ENCODE measurements around the gene ADAMTS7.
"Not testable (repeated sequence)": the region's sequence is repeated elsewhere in the genome, so short reads cannot be mapped to it uniquely, and the experiment has no call there.

The ADAMTS7 gene, protein sequence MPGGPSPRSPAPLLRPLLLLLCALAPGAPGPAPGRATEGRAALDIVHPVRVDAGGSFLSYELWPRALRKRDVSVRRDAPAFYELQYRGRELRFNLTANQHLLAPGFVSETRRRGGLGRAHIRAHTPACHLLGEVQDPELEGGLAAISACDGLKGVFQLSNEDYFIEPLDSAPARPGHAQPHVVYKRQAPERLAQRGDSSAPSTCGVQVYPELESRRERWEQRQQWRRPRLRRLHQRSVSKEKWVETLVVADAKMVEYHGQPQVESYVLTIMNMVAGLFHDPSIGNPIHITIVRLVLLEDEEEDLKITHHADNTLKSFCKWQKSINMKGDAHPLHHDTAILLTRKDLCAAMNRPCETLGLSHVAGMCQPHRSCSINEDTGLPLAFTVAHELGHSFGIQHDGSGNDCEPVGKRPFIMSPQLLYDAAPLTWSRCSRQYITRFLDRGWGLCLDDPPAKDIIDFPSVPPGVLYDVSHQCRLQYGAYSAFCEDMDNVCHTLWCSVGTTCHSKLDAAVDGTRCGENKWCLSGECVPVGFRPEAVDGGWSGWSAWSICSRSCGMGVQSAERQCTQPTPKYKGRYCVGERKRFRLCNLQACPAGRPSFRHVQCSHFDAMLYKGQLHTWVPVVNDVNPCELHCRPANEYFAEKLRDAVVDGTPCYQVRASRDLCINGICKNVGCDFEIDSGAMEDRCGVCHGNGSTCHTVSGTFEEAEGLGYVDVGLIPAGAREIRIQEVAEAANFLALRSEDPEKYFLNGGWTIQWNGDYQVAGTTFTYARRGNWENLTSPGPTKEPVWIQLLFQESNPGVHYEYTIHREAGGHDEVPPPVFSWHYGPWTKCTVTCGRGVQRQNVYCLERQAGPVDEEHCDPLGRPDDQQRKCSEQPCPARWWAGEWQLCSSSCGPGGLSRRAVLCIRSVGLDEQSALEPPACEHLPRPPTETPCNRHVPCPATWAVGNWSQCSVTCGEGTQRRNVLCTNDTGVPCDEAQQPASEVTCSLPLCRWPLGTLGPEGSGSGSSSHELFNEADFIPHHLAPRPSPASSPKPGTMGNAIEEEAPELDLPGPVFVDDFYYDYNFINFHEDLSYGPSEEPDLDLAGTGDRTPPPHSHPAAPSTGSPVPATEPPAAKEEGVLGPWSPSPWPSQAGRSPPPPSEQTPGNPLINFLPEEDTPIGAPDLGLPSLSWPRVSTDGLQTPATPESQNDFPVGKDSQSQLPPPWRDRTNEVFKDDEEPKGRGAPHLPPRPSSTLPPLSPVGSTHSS (N-terminal part only)

DNA sequence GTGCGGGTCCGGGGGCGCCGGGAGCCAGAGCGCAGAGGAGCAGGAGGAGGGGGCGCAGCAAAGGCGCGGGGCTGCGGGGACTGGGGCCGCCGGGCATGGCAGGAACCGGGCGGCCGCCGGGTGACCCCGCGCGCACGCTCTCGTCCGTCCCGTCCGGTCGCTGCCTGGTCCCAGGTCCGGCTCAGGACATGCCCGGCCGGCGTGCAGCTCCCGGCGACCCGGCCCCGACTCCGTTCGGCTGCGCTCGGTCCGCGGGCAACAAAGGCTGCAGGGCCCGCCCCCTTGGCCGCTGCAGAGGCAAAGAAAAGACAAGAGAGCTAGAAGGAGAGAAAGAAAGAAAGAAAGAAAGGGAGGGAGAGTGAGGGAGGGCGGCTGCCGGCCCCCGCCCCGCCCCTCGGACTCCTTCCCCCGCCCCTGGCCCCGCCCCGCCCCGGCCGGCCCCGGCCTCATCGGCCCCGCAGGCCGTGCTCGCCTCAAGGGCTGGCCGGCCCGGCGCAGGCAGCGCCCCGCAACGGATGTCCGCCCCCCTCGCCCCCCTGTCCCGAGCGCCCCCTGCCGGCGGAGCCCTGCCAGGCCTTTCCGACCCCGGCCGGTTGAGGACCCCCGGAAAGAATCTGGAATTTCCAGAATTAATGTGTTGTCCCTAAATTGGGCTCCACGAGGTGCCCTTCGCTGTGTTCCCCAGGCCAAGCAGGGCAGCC, at the start of gene ADAMTS7:
ADAMTS7 (minus strand) TSS at position 341 of the 701 bp plus-strand sequence; CDS start at position 97, 244 bp downstream.
- DNase-seq, result peak; percentile 30

DNA sequence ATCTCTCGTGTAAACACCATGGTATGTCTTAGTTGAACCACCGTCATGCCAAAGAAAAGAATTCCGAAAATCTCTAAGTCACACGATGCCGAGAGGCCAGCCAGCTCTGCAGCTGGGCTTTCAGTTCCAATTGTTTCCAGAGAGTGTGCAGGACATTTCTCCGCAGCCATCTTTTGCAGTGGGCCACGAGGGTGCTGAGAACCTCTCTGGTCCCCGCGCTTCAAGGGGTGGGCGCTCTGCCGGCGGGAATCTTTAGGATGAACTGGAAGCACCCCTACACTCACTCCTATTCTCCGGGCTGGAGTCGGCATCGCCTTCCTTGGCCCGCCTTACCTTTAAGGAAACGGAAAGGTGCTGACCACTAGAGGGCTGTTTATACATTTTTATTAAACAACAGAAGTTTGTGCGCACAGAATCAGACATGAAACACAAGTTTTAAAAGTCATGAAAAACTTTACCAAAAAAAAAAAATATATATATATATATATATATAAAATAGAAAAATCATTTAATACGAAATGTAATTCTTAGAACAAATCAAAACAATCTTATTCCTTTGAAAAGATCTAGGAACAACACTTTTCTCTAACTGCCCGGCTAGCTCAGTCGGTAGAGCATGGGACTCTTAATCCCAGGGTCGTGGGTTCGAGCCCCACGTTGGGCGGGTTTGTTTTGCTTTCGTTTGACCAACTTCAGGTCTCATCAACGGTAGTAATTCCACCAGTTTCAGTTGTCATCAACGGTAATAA, 48.9 kb upstream of the ADAMTS7 start:
- DNase-seq, result peak; percentile 55

DNA sequence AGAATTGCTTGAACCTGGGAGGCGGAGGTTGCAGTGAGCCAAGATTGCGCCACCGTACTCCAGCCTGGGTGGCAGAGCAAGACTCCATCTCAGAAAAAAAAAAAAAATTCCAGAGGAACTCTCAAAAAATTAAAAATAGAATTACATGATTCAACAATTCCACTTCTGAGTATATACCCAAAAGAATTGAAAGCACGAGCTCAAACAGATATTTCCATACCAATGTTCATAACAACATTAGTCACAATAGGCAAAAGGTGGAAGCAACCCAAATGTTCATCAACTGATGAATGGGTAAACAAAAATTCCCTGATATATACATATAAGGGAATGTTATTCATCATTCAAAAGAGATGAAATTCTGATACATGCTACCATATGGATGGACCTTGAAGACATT, 44.5 kb upstream of the ADAMTS7 start:
- no peak for DNase-seq

DNA sequence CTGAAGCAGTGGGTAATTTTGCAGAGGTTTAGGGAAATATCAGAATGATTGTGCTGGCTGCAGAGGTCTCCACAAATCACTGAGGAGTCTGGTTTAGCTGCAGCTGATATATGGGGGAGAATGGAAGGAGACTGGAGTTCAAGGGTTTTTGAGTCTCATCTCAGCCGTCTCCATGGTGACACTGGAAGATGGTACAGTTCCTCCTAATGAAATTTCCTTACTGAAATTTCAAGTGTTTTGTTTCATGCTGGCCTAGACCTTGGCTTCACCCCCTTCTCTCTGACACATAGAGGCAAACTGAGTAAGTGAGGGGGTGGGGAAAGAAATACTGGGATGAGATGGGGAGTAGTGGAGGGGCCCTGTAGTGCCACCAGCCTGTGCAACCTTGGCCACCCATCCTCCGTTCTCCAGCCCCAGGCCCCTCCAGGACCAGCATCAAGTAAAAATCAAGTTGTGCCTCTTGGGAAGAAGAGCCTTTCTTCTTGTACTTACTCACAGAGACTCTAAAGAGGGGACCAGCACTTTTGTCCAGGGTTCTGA, 43.6 kb upstream of the ADAMTS7 start:
- DNase-seq, result no peak

DNA sequence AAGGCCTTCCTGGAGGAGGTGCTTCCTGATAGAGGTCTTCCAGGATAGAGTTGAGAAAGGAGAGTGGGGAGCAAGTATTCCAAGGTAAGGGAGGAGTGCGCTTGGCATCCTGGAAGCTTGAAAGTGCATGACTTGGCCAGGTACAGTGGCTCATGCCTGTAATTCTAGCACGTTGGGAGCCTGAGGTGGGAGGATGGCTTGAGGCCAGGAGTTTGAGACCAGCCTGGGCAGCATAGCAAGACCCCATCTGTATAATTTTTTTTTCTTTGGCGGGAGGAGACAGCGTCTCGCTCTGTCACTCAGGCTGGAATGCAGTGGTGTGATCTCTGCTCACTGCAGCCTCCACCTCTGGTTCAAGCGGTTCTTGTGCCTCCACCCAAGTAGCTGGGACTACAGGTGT, 42.2 kb upstream of the ADAMTS7 start:
- DNase-seq, result no peak

DNA sequence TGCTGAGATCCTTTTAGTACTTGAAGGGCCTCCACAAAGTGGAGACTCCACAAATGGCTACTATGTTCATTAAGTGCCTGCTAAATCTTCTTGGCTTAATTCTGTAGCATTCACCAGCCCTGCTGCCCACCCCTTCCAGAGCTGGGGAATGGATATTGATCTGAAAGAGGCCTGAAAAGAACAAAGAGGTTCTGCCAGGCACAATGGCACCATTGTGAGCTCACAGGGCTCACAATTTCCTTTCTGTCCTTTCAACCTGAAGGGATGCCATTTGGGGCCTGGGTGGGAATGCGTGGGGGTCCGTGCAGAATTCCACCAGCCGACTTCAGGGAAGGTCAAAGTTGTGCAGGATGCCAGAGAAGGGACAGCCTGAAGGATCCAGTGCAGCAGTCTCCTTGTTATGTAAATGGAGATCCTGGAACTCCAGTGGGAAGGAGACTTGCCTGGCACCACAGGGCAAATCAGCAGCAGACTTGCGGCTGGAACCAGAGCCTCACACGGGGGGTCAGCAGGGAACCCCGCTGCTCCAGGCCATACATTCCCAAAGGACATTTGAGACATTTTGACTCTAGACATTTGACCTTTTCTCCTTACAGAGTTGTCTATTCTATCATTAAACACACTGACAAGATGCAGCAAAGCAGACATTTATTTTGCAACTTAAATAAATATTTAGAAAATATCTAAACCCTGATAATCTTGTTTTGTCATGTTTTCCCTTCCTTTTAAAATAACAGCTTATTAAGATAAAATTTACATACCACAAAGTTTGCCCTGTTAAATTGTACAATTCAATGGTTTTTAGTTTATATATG, 39.9 kb upstream of the ADAMTS7 start:
- DNase-seq, result no peak

DNA sequence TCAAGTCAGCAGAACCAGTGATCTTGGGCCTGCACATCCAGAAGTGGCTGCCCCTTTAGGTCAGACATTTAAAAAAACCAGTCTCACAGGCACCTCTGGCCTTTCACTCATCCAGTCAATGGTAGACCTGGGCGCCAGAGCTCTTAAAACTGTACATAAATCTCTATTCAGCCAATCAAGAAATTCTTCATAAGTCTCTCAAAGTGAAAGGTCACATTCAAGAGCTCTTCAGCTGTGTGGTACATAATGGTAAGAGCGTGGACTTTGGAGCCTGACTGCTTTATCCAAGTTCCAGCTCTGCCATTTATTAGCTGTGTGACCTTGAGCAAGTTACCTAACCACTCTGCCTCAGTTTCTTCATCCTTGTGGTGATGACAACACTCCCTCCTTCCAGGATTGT, 39.1 kb upstream of the ADAMTS7 start:
- no peak for DNase-seq

DNA sequence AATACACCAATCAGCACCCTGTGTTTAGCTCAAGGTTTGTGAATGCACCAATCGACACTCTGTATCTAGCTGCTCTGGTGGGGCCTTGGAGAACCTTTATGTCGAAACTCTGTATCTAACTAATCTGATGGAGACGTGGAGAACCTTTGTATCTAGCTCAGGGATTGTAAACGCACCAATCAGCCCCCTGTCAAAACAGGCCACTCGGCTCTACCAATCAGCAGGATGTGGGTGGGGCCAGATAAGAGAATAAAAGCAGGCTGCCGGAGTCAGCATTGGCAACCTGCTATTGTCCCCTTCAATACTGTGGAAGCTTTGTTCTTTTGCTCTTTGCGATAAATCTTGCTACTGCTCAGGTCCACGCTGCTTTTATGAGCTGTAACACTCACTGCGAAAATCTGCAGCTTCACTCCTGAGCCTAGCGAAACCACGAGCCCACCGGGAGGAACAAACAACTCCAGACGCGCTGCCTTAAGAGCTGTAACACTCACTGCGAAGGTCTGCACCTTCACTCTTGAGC, 36.2 kb upstream of the ADAMTS7 start:
- DNase-seq, result not testable (repeated sequence)

DNA sequence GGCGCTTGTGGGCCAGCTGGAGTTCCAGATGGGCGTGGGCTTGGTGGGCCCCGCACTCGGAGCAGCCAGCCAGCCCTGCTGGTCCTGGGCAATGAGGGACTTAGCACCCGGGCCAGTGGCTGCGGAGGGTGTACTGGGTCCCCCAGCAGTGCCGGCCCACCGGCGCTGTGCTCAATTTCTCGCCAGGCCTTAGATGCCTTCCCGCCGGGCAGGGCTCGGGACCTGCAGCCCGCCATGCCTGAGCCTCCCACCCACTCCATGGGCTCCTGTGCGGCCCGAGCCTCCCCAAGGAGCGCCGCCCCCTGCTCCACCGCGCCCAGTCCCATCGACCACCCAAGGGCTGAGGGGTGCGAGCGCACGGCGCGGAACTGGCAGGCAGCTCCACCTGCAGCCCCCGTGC, 35.6 kb upstream of the ADAMTS7 start:
- DNase-seq, result not testable (repeated sequence)

DNA sequence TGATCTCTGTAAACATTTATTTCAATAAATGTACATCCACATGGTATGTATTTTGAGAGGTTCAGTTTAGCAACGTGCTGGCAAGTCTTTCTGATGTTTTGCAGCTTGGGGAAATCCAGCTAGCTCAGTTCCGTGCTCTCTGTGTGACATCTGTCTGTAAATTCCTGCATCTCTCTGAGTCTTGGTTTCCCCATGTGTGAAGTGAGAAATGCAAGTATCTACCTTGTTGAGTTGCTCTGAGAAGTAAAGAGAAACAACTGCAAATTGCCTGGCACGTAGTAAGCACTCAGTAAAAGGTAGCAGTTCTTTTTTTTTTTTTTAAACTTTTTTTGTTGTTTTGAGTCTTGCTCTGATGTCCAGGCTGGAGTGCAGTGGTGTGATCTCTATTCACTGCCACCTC, 31.3 kb upstream of the ADAMTS7 start:
- DNase-seq, result no peak

DNA sequence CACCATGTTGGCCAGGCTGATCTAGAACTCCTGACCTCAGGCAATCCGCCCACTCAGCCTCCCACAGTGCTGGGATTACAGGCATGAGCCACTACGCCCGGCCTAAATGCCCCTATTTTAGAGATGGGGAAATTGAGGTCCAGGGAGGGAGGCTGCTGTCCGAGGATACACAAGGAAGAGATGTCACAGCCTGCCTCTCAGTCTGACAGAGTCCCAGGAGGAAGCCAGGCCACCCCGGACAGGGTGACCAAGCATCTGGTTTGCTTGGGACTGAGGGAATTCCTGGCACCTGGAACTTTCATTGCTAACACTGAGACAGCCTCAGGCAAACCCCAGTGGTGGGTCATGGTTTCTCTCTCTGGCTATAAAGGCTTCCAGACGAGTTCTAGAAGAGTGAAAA, 30.6 kb upstream of the ADAMTS7 start:
- no peak for DNase-seq

DNA sequence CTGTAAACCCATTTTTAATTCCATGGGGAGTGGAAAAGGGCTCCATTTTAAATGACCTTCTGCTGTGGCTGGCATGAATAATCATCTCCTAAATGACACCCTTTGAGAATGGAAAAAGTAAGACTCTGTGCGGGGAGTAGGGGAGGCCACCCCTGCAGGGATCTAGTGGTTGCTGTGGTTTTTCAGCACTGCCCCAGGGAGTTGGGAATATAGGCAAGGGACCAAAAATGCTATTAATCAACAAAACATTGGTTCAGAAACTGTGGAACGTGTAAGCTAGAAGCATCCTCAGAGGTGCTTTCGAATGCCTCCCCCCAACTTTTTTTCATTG, 30.1 kb upstream of the ADAMTS7 start:
- DNase-seq, result no peak

DNA sequence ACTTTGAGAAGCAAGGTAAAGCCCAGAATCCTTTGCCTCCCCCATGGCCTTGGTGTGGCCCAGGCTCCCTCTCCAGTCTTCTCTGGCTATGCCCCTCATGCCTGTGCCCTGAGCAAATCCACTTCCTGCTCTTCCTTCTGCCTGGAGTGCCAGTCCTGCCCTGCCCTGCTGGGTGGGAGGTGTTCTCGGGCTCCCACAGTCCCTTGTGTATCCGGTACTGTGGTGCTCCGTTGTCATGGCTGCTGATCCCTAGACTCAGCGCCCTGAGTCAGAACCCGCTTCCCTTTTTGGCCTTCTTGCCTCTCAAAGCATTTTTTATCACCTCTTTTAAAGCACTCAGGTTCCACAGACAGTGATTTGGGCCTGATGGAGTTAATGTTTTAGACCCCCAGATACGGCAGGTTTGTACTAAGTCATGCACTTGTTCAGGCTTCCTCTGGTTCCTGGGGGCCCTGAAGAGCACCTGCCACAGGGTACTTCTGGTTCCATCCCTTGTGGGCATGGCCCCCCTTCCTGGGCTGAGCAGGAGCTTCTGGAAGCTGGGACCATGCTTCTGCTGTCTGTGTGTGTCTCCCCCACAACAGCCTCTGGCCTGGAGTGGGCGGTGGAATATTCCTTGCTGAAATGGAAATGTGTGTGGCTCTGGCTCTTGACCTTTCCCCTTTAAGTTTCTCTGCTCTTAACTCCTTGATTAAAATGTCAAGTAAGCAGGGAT, 29.6 kb upstream of the ADAMTS7 start:
- no peak for DNase-seq

DNA sequence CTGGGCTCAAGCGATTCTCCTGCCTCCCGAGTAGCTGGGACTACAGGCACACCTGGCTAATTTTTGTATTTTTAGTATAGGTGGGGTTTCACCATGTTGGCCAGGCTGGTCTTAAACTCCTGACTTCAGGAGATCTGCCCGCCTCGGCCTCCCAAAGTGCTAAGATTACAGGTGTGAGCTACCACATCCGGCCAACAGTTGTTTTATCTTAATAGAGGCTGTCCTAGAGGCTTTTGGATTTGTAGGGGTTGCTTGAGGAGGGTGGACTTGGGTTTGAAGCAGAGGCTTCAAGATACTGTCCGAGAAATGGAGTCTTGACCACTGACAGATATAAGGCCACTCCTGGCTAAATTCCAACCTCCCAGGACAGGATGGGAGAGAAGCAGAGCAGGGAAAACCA, 27.9 kb upstream of the ADAMTS7 start:
- not testable (repeated sequence) for DNase-seq

DNA sequence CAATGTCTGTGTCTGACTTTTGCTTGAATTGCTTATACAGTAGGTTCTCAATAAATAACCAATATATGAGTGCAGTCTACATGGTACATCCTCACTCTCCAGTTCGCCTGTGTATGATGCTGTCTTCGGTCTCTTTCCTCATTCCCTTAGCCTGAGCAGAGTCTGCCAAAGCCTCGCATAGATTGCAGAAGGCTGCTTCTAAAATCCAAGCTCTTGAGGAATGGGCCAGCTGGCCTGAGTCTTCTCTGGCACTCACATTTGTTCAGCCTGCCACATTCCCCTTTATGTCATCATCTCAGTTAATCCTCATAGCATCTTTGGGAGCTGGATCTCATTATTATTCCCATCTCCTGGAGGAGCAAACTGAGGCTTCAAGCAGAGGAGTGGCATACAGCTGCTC, 27.2 kb upstream of the ADAMTS7 start:
- DNase-seq, result no peak

DNA sequence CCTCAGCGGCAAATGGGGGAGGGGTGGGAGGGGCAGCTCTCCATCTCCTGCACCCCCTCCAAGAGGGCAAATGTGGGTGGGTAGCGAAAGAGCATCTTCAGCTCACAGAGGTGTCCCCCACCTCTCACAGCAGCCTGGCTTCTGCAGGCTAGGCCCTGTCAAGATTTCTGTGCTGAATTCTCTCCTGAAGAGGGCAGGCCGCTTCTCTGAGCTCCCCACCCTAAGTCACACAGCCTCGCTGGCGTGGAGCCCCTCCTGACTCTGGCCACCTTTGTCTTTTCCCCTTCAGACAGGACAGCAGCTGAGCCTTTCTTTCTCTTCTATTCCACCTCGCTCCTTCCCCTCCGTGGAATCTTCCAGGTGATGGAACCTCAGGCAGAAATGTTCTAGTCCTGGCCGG, 26.3 kb upstream of the ADAMTS7 start:
- DNase-seq, result no peak

DNA sequence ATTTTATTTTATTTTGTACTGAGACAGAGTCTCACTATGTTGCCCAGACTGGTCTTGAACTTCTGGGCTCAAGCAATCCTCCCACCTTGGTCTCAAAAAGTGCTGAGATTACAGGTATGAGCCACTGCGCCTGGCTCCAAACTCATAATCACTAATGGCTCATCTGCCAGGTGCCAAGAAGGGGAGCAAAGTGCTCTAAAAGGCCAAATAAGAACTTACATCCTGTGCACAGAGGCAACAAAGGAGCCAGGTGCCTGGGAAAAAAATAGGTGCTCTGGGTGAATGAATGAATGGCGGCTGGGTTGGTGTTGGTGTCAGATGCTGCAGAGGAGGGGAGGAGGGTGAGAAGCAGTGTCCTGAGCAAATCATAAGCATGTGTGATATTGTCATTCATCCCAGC, 25.9 kb upstream of the ADAMTS7 start:
- no peak for DNase-seq

DNA sequence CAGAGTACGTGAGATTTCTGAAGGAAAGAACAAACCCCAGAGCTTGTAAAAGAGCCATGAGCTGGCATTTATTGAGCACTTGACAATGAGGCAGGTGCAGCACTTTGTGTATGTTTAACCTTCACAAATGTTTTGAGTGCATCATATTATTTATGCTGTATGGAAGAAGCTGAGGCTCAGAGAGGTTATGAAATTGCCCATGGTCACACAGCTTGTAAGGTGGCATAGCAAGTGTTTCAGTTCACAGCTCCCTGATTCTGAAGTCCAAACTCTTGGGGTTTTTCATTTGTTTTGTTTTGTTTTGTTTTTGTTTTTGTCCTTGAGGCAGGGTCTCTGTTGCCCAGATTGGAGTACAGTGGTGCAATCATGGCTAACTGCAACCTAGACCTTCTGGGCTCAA, 25.1 kb upstream of the ADAMTS7 start:
- no peak for DNase-seq

All from GOT3 (cell line).